HG02759 (cell line): Measurements from ENCODE around the gene CD82.

Source experiments
- ATAC-seq: cut with Tn5 transposase; IDR thresholded peaks from one replicate; pipeline ENCODE4 v1.9.1; 2021; ENCODE audit warnings: mild to moderate bottlenecking, moderate library complexity; ENCODE audit not compliant: unreplicated experiment

The CD82 gene

GRCh38 chr11:44565211-44565952, at the start of gene CD82:
TSS of gene CD82 (plus strand) at chr11:44565663. CDS start at chr11:44594663, 29,000 bp downstream.
- ATAC-seq: peak; percentile 77

GRCh38 chr11:44516688-44517507, 48.6 kb upstream of the CD82 start:
- ATAC-seq: no peak

- no peak for ATAC-seq
These were observed 47.9 kb upstream of the CD82 start for GRCh38 chr11:44517541-44517940.

- ATAC-seq: no peak
These were observed 46.4 kb upstream of the CD82 start for GRCh38 chr11:44518968-44519550.

GRCh38 chr11:44519989-44520737, 45.3 kb upstream of the CD82 start:
- ATAC-seq: no peak

GRCh38 chr11:44521148-44521547, 44.3 kb upstream of the CD82 start:
- ATAC-seq: no peak

GRCh38 chr11:44522294-44522693, 43.2 kb upstream of the CD82 start:
- no peak for ATAC-seq

- ATAC-seq: no peak
These were observed 41.1 kb upstream of the CD82 start for GRCh38 chr11:44524346-44524745.

- no peak for ATAC-seq
These were observed 40.7 kb upstream of the CD82 start for GRCh38 chr11:44524751-44525201.

GRCh38 chr11:44525473-44526252, 39.8 kb upstream of the CD82 start:
- ATAC-seq: no peak

- ATAC-seq: no peak
These were observed 39.0 kb upstream of the CD82 start for GRCh38 chr11:44526438-44526837.

- ATAC-seq: no peak
These were observed 38.0 kb upstream of the CD82 start for GRCh38 chr11:44527476-44527875.

- no peak for ATAC-seq
These were observed 37.4 kb upstream of the CD82 start for GRCh38 chr11:44528103-44528502.

- ATAC-seq: no peak
These were observed 36.9 kb upstream of the CD82 start for GRCh38 chr11:44528581-44528980.

- ATAC-seq: no peak
These were observed 35.5 kb upstream of the CD82 start for GRCh38 chr11:44529895-44530412.

- no peak for ATAC-seq
These were observed 34.9 kb upstream of the CD82 start for GRCh38 chr11:44530413-44531115.

- ATAC-seq: no peak
These were observed 34.4 kb upstream of the CD82 start for GRCh38 chr11:44531116-44531504.

GRCh38 chr11:44531636-44532035, 33.8 kb upstream of the CD82 start:
- ATAC-seq: no peak

GRCh38 chr11:44532809-44533208, 32.7 kb upstream of the CD82 start:
- no peak for ATAC-seq
